ENCODE measurements around the gene RGSL1. TPM values are rescaled to one million over a fixed set of nuclear protein-coding genes. Genes with fewer than 3 reads are reported as not detected.

The RGSL1 gene
- total RNA-seq, 1 donor from 2014 or later, result not detected

DNA sequence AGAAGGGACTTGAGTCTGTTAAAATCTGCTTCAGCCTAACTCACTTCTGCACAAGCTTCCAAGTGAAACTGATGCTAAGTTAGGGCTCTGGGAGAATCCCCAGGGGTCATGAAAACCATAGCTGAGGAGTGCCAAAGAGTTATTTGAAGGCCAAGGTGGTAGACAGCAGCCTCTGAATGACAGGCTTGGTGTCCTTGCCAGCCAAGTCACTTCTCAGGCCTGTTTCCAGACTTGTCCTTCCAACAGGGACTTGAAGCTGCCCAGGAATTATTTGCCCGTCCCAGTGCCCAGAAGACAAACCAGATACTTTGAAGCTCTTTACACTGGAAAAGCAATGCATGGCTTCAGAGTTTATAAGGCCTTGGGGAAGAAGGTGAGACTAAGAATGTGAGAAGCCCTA is 105.5 kb downstream of the RGSL1 start:
- DNase-seq, result no peak

DNA sequence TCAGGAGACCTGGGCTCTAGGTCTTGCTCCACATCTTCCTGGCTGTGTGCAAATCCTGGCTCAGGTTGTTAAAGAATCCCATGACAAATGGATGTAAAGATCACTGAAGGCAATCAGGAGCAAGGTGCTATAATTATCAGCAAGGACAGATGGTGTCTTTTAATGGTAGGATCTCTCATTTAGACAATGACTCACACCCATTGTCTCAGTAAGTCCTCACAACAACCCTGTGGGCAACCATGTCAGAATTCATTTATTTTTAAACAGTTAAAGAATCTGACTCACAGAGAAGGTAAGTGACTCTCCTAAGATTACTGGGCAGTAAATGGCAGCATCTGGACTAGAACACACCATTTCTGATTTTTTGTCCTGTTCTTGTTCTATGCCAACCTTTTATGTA is 106.3 kb downstream of the RGSL1 start:
- DNase-seq, result no peak

DNA sequence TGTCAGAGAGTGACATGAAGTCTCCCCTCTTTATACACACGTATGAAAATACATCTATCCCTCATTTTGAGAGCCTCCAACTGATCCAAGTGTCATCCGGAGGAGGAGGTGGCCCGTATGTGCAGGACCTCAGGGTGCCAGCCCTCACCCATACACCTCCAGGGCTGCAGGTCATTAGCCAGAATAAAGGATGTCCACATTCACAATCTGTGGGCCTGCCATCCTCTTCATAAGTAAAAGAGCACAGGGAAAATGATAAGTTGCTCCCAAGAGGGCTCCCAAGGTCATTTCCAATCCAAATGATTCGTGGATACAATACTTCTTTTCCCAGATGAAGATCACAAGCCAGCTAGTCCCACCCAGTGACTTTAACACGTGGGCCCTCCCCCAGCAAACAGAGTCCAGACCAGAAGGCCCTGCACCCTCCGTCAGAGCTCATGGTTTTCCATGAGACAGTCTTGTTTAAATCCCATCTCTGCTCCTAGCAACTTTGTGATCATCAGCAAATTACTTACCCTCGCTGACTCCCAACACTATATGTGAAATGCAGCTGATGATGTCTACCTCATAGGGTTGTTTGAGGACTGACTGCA is 110.5 kb downstream of the RGSL1 start:
- no peak for DNase-seq

DNA sequence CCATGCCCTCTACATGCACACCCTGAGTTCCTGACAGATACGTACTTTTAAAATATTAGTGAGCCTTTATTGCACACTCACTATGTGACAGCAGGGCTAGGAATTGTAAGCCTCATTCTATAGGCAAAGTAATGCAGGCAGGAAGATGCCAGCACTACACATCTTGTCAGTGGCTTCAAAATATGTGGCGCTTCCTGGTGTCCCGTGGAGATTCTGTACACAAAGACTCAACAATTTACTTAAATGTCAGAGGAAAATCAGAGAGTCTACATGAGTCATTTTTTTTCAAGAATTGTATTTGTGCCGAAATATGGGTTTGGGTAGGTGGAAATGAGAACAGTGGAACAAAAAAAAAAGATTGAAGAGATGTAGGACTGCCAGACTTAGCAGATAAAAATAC is 111.5 kb downstream of the RGSL1 start:
- DNase-seq, result no peak

DNA sequence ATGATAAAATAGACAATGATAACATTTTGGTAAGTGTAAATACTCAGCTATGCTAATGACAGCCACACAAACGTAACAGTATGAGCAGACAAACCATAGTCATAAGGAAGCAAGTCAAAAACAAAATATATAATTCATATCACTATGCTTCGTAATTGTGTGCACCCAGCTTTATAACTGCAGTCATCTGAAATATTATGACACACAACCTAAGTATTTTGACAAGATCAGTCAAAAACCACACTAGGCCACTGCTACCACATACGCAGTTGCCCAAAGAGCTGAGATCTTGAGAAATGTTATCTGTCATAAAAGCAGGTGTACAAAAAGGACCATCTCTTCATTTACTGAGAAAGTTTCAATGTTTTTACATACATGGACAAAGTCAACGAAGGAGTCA is 113.1 kb downstream of the RGSL1 start:
- no peak for DNase-seq

DNA sequence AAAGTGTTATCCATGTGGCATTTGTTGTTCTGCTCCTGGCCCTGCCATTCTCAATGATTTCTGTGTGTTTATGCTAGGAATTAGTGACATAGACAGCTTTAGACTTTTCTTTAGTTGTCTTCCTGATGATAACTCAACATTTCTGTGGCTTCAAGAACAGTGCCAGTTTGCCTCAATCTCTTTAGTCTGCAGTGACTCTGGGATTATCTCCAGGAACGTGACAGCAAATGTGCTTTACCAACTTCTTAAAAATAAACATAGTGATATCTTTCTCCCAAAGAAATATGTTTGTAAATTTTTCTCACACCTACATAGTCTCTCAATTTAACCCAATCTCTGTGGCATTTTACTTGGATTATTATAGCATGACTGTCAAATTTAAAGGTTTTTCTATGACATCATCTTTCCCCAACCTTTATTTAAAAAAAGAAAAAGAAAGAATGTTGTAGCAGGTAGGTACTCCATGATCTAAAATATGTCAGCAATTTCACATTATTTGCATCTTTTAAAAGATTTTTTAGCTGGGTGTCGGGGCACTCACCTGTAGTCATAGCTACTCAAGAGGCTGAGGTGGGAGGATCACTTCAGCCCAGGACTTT is 114.6 kb downstream of the RGSL1 start:
- no peak for DNase-seq

DNA sequence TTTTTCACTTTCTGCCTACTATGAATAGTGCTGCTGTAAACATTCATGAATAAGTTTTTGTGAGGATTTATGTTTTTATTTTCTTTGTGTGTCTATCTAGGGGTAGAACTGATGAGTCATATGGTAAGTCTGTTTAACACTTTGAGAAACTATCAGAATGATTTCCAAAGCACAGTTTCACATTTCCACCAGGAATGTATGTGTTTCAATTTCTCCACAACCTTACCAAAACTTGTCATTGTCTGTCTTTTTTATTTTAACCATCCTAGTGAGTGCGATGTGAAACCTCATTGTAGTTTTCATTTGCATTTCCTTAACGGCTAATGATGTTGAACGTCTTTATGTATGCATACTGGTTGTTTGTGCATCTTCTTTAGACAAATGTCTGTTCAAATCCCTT is 115.6 kb downstream of the RGSL1 start:
- no peak for DNase-seq

DNA sequence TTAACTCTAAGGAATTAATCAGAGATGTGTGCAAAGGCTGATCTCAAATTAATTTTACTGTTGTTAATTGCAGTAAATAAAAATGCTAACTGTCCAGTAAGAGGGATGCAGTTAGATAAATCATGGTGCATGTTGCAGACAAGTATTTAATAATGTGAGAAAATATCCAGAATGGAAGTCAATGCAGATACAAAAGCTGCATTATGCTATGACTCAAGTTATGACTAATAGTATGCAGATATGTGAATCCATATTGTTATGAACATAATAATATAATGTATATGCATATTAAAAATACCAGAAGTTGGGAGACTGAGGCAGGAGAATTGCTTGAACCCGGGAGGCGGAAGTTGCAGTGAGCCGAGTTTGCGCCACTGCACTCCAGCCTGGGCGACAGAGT is 117.7 kb downstream of the RGSL1 start:
- no peak for DNase-seq

DNA sequence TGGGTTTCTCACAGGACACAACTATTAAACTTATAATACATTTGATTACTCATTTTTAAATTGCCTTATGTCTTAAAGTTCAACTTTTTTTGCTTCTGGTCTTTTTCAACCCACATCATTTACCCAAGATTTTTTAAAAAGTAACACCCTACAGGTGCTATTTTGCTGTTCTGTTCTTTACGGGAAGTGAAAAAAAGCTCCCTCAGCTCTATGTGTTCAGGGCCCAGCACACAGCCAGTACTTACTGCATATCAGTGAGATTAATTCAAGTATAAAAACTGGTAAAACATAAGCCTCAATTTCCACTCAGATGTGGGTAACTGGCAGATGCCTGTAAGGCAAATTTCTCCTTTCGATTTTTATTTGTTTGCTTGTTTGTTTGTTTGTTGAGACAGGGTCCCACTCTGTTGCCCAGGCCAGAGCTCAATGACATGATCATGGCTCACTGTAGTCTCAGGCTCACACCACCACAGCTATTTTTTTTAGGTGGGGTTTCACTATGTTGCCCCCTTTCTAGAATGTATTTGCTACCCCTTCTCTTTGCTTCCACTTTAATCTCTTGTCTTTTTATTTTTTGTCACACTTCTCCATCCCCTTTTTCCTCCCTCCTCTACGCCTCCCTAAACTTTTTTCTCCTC is 118.8 kb downstream of the RGSL1 start:
- no peak for DNase-seq

DNA sequence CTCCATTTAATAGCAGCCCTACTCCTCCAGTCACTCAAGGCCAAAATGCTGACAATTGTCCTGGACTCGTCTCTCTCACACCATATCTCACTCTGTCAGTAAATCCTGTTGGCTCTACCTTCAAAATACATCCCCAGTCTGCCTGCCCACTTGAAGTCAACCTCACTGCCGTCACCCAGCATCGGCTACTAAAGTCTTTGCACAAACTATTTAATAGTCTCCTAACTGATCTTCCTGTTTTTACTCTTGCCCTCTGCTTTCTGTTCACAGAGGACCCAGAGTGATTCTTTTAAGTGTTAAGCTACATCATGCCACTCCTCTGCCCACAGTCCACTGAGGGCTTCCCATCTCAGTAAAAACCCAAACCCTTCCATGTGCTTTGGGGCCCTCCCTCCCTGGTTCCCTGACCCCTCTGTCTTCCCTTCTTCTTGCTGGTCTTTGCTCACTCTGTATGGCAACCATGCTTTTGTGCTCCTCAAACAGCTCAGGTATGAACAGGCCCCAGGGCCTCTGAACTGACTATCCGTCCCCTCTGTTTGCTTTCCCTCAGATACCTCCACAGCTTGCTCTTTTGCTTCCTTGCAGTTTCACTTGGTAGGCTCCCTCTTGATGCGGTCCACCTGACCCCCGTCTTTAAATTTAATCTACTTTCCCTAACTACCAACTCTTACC is 120.1 kb downstream of the RGSL1 start:
- no peak for DNase-seq

DNA sequence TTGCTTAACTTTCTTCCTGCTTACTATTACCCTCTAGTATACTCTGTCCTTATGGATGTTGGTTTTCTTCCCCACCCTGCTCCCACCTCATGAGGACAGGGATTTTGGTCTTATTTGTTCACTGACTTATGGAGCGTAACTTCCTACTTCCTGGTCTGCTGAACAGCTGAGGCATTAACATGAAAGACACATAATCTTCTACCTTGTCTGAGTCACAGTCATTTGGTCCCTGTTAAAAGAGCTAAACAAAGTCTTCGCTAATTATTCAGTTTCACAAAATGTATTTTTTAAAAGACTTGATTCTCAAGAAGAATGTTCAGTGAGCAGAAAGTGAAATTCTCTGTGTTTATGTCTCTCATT is 120.6 kb downstream of the RGSL1 start:
- no peak for DNase-seq

DNA sequence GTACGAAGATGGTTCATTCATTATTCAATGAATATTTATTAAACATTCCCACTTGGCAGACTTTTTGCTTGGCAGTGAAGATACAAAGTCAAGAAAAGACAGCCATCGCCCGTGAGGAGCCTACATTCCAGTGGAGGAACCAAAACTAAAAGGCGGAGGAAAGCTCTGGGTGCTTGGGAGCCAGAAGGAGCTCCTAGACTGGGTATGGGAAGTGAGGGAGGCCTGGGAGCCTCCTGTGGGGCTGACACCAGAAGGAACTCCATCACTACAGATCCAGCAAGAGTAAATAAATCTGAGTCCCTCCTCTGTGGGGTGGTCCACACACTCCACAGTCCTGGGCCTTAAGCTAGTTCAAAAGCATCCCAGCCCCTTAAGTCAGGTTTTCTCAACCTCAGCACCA is 124.2 kb downstream of the RGSL1 start:
- DNase-seq, result no peak

DNA sequence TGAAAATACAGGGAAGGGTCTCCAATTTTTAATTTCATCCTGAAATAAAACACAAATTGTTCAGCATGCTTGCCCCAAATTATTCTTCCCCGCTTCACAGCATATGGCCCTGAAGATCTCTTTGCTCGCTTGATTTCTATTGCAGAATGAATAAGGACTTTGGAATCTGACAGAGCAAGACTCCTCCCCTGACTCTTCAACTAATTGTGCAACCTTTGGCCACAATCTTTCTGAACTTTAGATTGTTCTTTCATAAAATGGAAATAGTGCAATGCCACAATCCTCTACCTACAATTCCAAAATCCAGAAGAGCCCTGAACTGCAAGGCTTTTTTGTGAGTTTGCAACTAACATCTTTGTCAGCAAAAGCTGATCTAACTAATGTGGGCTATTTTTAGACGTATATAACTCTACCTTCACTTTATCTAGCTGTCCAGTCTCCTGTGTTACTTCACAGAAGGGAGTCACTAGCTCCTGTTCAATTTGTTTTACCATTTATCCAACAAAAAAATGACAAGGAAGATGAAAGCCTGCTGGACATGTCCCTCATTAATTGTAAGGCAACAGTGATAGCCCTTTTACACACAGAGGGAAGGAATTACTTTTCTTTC is 125.7 kb downstream of the RGSL1 start:
- DNase-seq, result no peak

DNA sequence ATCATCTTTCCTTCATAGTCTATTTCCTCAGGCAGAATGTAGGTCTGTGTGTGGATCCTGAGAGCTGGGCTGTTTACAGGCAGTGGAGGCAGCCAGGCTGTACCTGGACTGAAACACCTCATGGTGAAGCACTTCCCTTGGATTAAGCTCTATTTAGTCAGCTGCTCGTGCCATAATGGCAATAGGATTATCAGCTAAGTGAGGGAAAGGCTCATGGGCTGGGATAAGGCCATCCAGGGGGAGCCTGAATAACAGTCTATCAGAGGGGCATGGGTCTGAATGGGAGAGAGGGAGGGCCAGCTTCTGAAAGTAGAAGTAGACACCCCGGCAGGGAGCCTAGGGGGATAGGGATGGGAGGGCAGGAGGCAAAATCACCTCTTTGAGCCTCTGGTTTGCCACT is 130.8 kb downstream of the RGSL1 start:
- DNase-seq, result no peak

DNA sequence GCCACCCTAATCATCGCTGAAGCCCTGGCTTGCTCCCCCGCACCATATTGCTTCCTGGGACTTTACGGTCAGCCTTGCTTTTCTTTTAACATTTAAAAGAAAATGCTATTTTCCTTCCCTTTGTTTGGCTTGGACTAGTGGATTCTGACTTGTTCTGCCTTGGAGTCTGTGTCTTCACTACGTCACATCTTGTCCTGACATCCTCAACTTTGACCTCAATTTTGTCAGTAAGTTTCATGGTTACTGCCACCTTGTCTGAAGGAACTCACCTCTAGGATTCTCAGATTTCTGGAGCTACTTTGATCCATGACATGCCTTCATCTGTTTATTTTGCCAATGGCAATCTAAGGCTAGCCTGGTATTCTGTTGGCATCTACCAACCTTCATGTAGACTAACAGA is 134.8 kb downstream of the RGSL1 start:
- no peak for DNase-seq

DNA sequence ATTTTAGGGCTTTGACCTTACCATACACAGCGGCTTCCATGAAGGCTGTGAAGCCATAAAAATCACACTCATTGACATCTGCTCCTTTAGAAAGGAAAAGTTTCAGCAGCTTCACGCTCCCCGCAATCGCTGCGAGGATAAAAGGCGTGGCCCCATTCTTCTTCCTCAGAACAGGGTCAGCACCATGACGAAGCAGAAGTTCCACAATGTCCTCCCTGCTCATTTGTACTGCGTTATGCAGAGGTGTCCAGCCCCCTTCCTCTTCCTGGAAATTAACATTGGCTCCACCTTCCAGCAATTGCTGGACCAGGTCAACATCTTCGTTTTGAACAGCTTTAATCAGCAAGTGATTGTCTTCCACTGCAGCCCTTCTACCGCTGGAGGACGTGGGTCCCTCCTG is 136.4 kb downstream of the RGSL1 start:
- DNase-seq, result no peak

DNA sequence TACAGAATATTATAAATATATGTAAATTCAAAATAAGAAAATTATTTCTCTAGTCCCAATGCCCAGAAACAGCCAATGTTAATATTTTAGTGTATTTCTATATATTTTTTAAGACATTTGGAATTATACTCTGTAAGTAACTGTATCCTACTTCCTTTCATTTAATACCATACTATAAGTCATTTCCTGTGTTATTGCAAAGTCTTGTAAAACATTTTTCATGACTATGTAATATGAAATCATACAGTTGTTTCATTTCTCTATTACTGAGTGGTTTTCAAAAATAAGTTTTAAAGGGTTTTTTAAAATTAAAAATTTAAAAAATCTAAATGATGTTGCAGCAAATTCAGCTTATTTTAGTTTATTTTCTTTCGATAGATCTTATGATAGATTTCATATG is 137.1 kb downstream of the RGSL1 start:
- no peak for DNase-seq

DNA sequence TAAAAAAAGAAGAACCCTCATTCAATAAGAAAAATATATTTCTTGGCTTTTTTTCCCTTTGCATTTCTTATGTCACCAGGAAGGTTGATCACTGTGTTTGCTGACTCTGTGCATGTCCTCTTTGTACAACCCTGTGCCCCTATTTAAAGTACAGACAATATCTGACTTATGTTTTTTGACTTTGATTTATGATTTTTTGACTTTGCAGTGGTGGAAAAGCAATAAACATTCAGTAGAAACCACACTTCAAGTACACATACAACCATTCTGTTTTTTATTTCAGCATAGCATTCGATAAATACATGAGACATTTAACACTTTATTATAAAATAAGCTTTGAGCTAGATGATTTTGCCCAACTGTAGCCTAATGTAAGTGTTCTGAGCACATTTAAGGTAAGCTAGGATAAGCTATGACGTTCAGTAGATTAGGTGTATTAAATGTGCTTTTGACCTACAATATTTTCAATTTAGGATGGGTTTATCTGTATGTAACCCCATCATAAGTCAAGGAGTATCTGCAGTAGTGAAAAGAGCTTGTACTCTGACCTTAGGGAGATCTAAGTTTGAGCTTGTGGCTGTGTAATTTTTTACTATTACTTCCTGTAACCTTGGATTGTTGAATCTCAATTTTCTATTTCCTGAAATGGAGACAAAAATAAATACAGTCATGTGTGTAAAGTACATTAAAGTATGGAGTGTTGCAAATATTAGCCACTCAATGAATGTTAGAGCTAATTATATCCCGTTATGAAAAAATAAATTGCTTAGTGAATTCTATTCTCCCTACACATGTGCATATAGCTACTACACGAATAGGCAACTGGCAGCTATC is 137.9 kb downstream of the RGSL1 start:
- no peak for DNase-seq

DNA sequence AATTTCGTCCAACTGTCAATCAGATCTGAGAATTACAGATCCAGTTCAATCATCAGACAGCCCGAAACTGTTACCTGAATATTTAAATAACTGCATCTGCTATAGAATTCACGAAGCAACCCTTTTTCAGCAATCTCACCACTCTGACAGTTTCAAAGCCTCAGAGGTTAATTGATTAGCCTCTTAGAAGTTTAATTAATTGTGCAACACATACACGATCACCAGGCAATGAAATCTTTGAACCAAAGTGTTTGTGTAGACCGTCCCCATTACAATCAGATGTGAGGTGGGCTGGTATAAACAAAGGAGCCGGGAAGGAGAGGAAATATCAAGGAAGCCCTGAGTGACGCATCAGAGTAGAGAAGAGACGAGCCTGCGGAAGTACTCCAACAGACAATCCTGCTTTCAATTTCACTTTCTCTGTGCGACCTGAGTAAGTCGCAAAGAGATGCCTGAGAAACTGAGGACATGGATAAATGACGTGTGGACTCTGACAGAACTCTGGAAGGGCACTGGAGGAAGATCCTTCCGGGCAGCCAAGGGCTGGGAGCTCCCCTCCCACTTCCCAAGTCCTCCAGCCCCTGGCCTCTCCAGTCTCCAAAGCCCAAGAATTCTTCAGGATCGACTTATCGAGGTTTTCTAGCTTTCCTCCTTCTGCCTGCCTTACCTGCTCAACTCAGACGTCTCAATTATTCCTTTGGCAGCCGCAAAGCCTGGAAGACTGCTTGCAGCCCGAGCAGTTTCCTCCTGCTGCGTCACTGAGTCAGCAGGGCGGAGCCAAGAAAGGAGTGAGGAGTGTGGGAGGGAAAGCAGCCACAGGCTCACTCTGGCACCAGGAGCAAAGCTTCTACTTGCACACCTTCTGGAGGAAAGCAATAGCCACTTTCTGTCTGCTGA is 138.8 kb downstream of the RGSL1 start, which contains the start of gene RNASEL:
TSS of gene RNASEL (minus strand) at position 757 of the 897 bp plus-strand sequence. CDS start 2,450 bp downstream, outside the sequence.
- peak; percentile 60 for DNase-seq

DNA sequence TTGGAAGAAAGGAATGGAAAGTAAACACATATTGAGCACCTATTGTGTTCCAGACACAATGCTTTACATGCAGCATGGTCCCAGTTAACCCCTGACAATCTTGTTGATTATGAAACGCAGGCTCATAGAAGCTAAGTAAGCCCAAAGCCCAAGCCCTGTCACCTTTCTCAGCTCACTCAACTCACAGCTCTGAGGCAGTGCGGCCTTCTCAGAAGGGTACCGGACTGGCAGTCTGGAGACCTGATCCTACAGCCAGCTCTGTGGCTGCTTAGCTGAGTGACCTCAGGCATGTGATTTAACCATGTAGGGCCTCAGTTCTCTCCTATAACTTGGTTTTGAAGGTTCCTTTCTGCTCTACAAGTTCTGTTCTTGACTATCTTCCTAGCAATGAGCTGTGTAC is 139.6 kb downstream of the RGSL1 start:
- DNase-seq, result no peak

DNA sequence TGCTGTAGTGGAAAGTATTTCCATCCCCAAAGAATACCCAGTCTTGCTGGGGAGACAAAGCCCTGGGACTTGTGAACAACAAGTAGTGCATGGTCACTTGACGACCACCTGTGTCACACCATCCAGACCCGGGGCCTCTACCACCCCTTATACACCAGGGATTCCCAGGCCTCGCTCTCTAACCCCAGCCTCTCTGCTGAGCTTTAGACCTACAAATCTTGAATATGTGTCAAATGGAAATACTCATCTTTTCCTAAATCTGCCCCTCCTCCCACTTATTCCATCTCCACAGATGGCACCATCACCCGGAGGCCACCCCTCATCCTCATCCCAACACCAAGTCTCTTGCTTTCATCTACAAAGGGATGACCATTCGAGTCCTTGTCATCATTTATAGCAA is 140.0 kb downstream of the RGSL1 start:
- DNase-seq, result no peak

Data from dermis blood vessel endothelial cell (primary cell).